IMR-90 (cell line): ENCODE data around the gene PCMTD2. TPM values are rescaled to one million over a fixed set of nuclear protein-coding genes. Genes with fewer than 3 reads are reported as not detected.
A peak's percentile ranks its signal among the peaks of the same experiment; 100 is the strongest.

Experiments used
- ATAC-seq: fragments of 200-7000 bp; cut with Tn5 transposase; 2 replicates; pipeline ENCODE4 v1.9.1; 2020; ENCODE audit warnings: low read depth, mild to moderate bottlenecking, moderate library complexity
- BruUV-seq: library from RNA; stranded (reverse); fragments of 400-500 nt; replicated peaks from 2 replicates; lab custom pipeline; 2021; lab: Mats Ljungman, UMichigan
- CTCF ChIA-PET: fragments of 300-600 bp; formaldehyde crosslinking; extraction: SDS; loops from one replicate; lab custom pipeline; 2021; ENCODE audit warnings: antibody characterized with exemption; lab: Yijun Ruan, JAX
- POLR2A ChIA-PET: fragments of 300-600 bp; sonication (Branson Sonifier 250); formaldehyde crosslinking; loops from one replicate; lab custom pipeline; 2022; ENCODE audit warnings: antibody characterized with exemption; ENCODE audit not compliant: unreplicated experiment; lab: Charles Lee
- DNase-seq: peaks from one replicate; pipeline ENCODE4 v3.0.0; 2013
- H2AFZ ChIP-seq: replicated peaks from 2 replicates; pipeline ENCODE3; 2013; ENCODE audit warnings: low read length, mild to moderate bottlenecking; ENCODE audit not compliant: poor library complexity
- H2AK5ac ChIP-seq: 2 replicates; pipeline ENCODE4 v1.6.1; 2013; ENCODE audit warnings: low read depth, low read length, inconsistent platforms
- H2AK9ac ChIP-seq: replicated peaks from 2 replicates; pipeline ENCODE3; 2013; ENCODE audit warnings: mild to moderate bottlenecking, low read depth, low read length, moderate library complexity; ENCODE audit not compliant: poor library complexity
- H2BK120ac ChIP-seq: 2 replicates; pipeline ENCODE4 v1.6.1; 2013; ENCODE audit warnings: low read depth, low read length, inconsistent platforms
- H2BK15ac ChIP-seq: 3 replicates; pipeline ENCODE4 v1.6.1; 2013; ENCODE audit warnings: low read depth, low read length, inconsistent platforms
- H2BK20ac ChIP-seq: 2 replicates; pipeline ENCODE4 v1.6.1; 2013; ENCODE audit warnings: low read depth, mild to moderate bottlenecking, inconsistent platforms, low read length, moderate library complexity
- H2BK5ac ChIP-seq: 2 replicates; pipeline ENCODE4 v1.6.1; 2013; ENCODE audit warnings: mild to moderate bottlenecking, low read depth, low read length, inconsistent platforms; ENCODE audit not compliant: poor library complexity, severe bottlenecking
- H3K14ac ChIP-seq: replicated peaks from 2 replicates; pipeline ENCODE4 v1.6.1; 2013; ENCODE audit warnings: low read depth, low read length, inconsistent platforms
- H3K18ac ChIP-seq: 2 replicates; pipeline ENCODE4 v1.6.1; 2013; ENCODE audit warnings: low read depth, low read length, control low read depth
- H3K23ac ChIP-seq: 2 replicates; pipeline ENCODE4 v1.6.1; 2013; ENCODE audit warnings: low read depth, low read length, inconsistent platforms
- H3K27ac ChIP-seq: 2 replicates; pipeline ENCODE4 v1.5.1; 2013; ENCODE audit warnings: mild to moderate bottlenecking, control low read depth, low read length; ENCODE audit not compliant: insufficient read depth
- H3K27me3 ChIP-seq: 2 replicates; pipeline ENCODE4 v1.6.1; 2013; ENCODE audit warnings: low read length; ENCODE audit not compliant: control insufficient read depth, insufficient read depth
- H3K36me3 ChIP-seq: 2 replicates; pipeline ENCODE4 v1.6.1; 2013; ENCODE audit warnings: low read length, mixed read lengths; ENCODE audit not compliant: control insufficient read depth, insufficient read depth
- H3K4ac ChIP-seq: 2 replicates; pipeline ENCODE4 v1.6.1; 2013; ENCODE audit warnings: low read depth, low read length, inconsistent platforms
- H3K4me1 ChIP-seq: 2 replicates; pipeline ENCODE4 v1.6.1; 2013; ENCODE audit warnings: low read length, mixed read lengths; ENCODE audit not compliant: control insufficient read depth, insufficient read depth
- H3K4me2 ChIP-seq: 2 replicates; pipeline ENCODE4 v1.6.1; 2013; ENCODE audit warnings: low read depth, mild to moderate bottlenecking, control low read depth, low read length, moderate library complexity
- H3K4me3 ChIP-seq: 2 replicates; pipeline ENCODE4 v1.5.1; 2013; ENCODE audit warnings: low read depth, mild to moderate bottlenecking, control low read depth, low read length, moderate library complexity; ENCODE audit not compliant: insufficient read depth
- H3K56ac ChIP-seq: 2 replicates; pipeline ENCODE4 v1.6.1; 2013; ENCODE audit warnings: low read length, inconsistent platforms; ENCODE audit not compliant: insufficient read depth; ENCODE audit errors: extremely low read depth
- H3K79me1 ChIP-seq, 2 experiments: 2 replicates each; pipeline ENCODE4 v1.6.1; 2013; ENCODE audit warnings: low read length in 2 of 2, inconsistent platforms in 1 of 2, low read depth in 1 of 2
- H3K9ac ChIP-seq: 2 replicates; pipeline ENCODE4 v1.6.1; 2013; ENCODE audit warnings: low read depth, low read length, control low read depth
- H3K9me1 ChIP-seq: 2 replicates; pipeline ENCODE4 v1.6.1; 2013; ENCODE audit warnings: low read length, inconsistent platforms; ENCODE audit not compliant: insufficient read depth
- H3K9me3 ChIP-seq: 2 replicates; pipeline ENCODE4 v1.6.1; 2013; ENCODE audit warnings: low read length; ENCODE audit not compliant: control insufficient read depth, insufficient read depth
- H4K20me1 ChIP-seq: 2 replicates; pipeline ENCODE4 v1.6.1; 2013; ENCODE audit warnings: low read length, inconsistent platforms; ENCODE audit not compliant: insufficient read depth
- H4K5ac ChIP-seq: 2 replicates; pipeline ENCODE4 v1.6.1; 2013; ENCODE audit warnings: mild to moderate bottlenecking, low read depth, low read length, control low read depth
- H4K8ac ChIP-seq, 2 experiments: 2 replicates each; pipeline ENCODE4 v1.6.1; 2013; ENCODE audit warnings: low read depth in 2 of 2, low read length in 2 of 2, control low read depth in 1 of 2, inconsistent platforms in 1 of 2
- H4K91ac ChIP-seq: 2 replicates; pipeline ENCODE4 v1.6.1; 2013; ENCODE audit warnings: low read depth, low read length, inconsistent platforms; ENCODE audit not compliant: insufficient read depth
- BHLHE40 ChIP-seq: fragments of 150-350 bp; IDR thresholded peaks from 2 replicates; pipeline ENCODE4 v1.6.1; 2016; ENCODE audit warnings: mild to moderate bottlenecking, low read depth, low read length
- CEBPB ChIP-seq: IDR thresholded peaks from 2 replicates; pipeline ENCODE4 v1.6.1; 2012; ENCODE audit warnings: low read depth, low read length, improper control_type of control experiment
- MAZ ChIP-seq: IDR thresholded peaks from 2 replicates; pipeline ENCODE4 v1.6.1; 2012; ENCODE audit warnings: low read depth, mild to moderate bottlenecking, low read length, improper control_type of control experiment, moderate library complexity, borderline replicate concordance
- MXI1 ChIP-seq: IDR thresholded peaks from 2 replicates; pipeline ENCODE4 v1.6.1; 2012; ENCODE audit warnings: low read depth, mild to moderate bottlenecking, low read length, moderate library complexity, borderline replicate concordance
- RAD21 ChIP-seq: IDR thresholded peaks from 2 replicates; pipeline ENCODE4 v1.6.1; 2012; ENCODE audit warnings: low read length, improper control_type of control experiment
- RCOR1 ChIP-seq: IDR thresholded peaks from 2 replicates; pipeline ENCODE4 v1.6.1; 2012; ENCODE audit warnings: mild to moderate bottlenecking, low read length, improper control_type of control experiment; ENCODE audit not compliant: insufficient replicate concordance
- RFX5 ChIP-seq: IDR thresholded peaks from 2 replicates; pipeline ENCODE4 v1.8.0; 2012; ENCODE audit warnings: low read depth, mild to moderate bottlenecking, low read length, moderate library complexity
- SMC3 ChIP-seq: fragments of 150-350 bp; IDR thresholded peaks from 2 replicates; pipeline ENCODE4 v1.6.1; 2016; ENCODE audit warnings: low read depth, mild to moderate bottlenecking, antibody characterized with exemption, low read length, moderate library complexity
- WGBS, 2 experiments: methylation state at CpG; one replicate each; pipeline versions ENCODE4 v1.1.5 to v1.1.7; 2013; ENCODE audit warnings: missing lambda C conversion rate in 2 of 2; ENCODE audit not compliant: insufficient read length in 1 of 2; ENCODE audit errors: extremely low coverage in 2 of 2; 5-methylcytosine and 5-hydroxymethylcytosine counted together
- dilution Hi-C: fragments of 300-500 bp; cut with HindIII; formaldehyde crosslinking; loops from one replicate; pipeline ENCODE4 v1.14.3; 2018; ENCODE audit warnings: low sequenced_read_pairs; ENCODE audit not compliant: unreplicated experiment
- in situ Hi-C: fragments of 300-500 bp; cut with MboI; formaldehyde crosslinking; loops from 3 replicates; pipeline ENCODE4 v1.14.3; 2019; ENCODE audit warnings: low sequenced_read_pairs, inconsistent platforms, mixed read lengths
- intact Hi-C: fragments of 100-400 bp; cut with micrococcal nuclease; formaldehyde crosslinking; loops from 2 replicates; pipeline ENCODE4 v1.10.0; 2022
- polyA plus RNA-seq, 3 experiments: library from polyadenylated mRNA; depleted of rRNA; stranded (reverse); fragments of >200 nt; gene quantifications; 2 replicates each; pipeline ENCODE4 v1.2.3, GENCODE V29; 2012; ENCODE audit warnings: low replicate concordance in 1 of 3
- total RNA-seq: library from RNA; depleted of rRNA; stranded (reverse); fragments of >200 nt; gene quantifications from 2 replicates; pipeline ENCODE4 v1.2.3, GENCODE V29; 2012
- TF ChIP-seq, protein P1 (sequence below): fragments of 150-350 bp; IDR thresholded peaks from 2 replicates; pipeline ENCODE4 v1.6.1; 2017; ENCODE audit warnings: mild to moderate bottlenecking, antibody characterized with exemption, low read length, low read depth

Gene PCMTD2
- total and polyA plus RNA-seq, 2 of the 4 experiments (the other 2 are of a cell fraction) = 23.6 to 28.3 TPM

DNA sequence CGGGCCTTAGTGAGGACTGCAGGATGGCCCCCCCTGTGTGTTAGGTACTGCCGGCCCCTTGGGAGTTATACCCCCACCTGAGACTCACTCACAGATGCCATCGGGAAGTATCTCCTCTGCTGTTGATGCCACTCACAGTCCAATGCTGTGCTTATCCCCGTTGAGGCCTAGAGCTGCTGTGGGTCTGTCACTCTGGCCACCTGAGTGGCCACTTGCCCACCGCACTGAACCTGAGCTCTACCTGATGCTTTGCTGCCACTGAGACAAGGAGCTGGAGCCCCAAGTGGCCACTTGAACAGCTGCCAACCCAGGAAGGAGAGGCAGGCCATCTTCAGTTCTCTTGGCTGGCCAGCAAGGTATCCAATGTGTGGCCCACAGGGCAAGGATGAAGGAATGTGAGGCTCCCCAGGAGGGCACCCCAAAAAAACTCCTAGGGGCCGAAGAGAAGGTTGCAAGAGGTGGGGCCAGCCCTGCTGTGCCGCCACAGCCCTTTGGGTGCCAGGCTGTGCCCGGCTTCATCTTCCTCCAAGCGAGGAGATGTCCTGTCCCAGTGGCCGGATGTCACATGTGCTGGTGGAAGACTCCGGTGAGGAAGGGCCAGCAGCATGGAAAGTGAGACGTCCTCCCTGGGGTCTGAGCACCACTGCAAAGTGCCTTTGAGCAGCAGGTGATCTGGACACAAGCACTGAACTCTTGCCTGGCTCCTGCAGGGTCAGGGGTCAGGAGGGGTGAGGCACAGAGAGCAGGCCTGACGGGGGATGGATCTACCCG lies 29.5 kb upstream of the PCMTD2 start:
- Histone ChIP-seq H4K20me1 (no peaks in the 10 kb centered on the region), H2AK5ac (peak overlapping the region; percentile 97), H3K4me1 (peaks cover 27% of the 10 kb centered on the region), H3K27ac (no peak overlapping the region), H3K9ac (no peak overlapping the region), H3K18ac (no peak overlapping the region), H3K23ac (no peak overlapping the region), H2BK15ac (peak overlapping the region; percentile 56; the same call in 1 of the 3 replicates), H4K91ac (no peak overlapping the region), H3K14ac (no peak overlapping the region), H2AK9ac (peak overlapping the region; percentile 56), H3K9me1 (peaks cover 19% of the 10 kb centered on the region), H2BK120ac (peak overlapping the region; percentile 50; the same call in 1 of the 2 replicates), H4K5ac (no peak overlapping the region), H2AFZ (no peak overlapping the region), H3K9me3 (no peaks in the 10 kb centered on the region), H2BK20ac (no peak overlapping the region), H3K4ac (no peak overlapping the region), H2BK5ac (no peak overlapping the region), H4K8ac (no peak overlapping the region), H3K4me2 (no peak overlapping the region), H3K36me3 (no peaks in the 10 kb centered on the region), H3K27me3 (peaks cover 2% of the 10 kb centered on the region; the same call in 1 of the 2 replicates), H3K79me1 (no peaks in the 10 kb centered on the region; a peak in 1 of 4 replicates), H3K56ac (no peak overlapping the region), H3K4me3 (no peak overlapping the region)
- in situ Hi-C loops = no loop called here
- DNase-seq = no peak
- ATAC-seq = no peak
- TF ChIP-seq BHLHE40 (no peak), RCOR1 (no peak), CEBPB (no peak), MXI1 (no peak), SMC3 (no peak), MAZ (no peak), RAD21 (no peak), RFX5 (no peak)
- TF ChIP-seq, protein P1, sequence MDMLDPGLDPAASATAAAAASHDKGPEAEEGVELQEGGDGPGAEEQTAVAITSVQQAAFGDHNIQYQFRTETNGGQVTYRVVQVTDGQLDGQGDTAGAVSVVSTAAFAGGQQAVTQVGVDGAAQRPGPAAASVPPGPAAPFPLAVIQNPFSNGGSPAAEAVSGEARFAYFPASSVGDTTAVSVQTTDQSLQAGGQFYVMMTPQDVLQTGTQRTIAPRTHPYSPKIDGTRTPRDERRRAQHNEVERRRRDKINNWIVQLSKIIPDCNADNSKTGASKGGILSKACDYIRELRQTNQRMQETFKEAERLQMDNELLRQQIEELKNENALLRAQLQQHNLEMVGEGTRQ = no peak
- ChIA-PET CTCF (no interaction called here), POLR2A (no interaction called here)
- dilution Hi-C loops = no loop called here
- WGBS, 2 experiments = 88% methylated on average over 8 of the region's 14 CpGs; no CpG with 5 or more reads in 1 of the 2 experiments
- no TSS peak for BruUV-seq
- intact Hi-C loops = no loop called here
